Measurements from ENCODE around the gene TAGLN2.

TAGLN2 gene

DNA sequence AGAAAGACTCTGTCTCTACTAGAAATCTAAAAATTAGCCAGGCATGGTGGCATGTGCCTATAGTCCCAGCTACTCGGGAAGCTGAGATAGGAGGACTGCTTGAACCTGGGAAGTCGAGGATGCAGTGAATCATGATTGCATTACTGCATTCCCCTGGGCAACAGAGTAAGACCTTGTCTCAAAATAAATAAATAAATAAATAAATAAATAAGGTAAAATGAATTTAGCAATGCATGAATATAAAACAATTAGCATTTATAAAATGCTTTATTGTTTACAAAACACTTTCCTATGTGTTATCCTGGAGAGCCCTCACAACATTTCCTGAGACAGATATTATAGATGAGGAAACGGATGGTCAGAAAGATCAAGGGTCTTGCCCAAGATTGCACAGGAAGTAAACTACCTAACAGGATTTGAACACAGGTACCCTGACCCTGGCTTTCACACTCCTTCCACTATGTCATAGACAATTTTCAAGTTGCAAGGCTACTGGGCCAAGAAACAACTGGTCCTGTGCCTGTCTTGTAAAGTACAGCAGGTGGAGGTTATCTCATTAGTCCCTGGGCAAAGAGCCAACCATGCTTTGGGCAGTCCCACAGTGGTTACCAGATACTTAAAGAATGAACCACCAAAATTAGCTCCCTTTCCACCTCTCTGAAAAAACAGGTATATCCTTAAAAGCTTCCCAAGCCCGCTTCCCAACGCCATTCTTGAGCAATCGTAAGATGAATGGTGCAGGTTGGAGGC is 47.4 kb downstream of the TAGLN2 start:
- DNase-seq (ENCODE audit: low read depth in 1 of 2, low spot score in 1 of 2) = no peak

DNA sequence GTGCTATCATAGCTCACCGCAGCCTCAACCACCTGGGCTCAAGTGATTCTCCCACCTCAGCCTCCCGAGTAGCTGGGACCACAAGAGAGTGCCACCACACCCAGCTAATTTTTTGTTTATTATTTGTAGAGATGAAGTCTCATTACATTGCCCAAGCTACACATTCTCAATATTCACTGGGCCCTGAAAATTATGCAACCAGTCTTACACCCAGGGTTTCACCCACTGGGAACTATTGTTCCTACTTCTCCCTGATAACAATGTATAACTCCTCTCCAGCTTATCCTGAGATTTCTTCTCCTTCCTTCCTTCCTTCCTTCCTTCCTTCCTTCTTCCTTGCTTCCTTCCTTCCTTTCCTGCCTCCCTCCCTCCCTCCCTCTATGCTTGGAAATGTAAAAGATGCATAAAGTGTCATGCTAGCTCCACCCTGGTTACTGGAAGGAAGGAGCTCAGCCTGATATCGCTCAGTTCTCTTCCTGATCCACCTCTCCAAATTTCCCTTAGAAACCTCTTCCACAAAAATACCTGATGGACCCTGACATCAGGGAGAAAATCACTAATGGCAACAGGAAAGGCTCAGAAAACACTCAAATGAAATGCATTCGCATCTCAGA is 51.7 kb downstream of the TAGLN2 start:
- DNase-seq (ENCODE audit: low read depth in 1 of 2, low spot score in 1 of 2) = no peak

DNA sequence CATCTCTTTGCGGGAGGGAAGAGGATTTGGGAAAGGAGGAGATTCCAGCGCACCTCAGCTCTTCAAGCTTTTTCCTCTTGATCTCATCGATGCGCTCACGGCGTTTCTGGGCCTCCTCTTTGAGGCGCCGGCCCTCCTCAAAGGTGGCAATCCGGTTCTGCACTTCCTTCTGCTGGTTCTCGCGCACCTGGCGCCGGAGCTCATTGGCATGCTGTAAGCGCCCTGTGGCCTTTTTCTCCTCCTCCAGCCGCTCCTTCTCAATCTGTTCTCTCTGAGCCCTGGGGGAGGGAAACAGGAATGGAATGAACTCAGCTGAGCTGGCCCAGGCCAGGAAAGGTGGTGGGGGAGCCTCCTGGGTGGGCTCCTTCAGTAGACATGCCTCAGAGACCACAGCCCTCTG is 52.4 kb downstream of the TAGLN2 start:
- DNase-seq (ENCODE audit: low read depth in 1 of 2, low spot score in 1 of 2) = no peak

DNA sequence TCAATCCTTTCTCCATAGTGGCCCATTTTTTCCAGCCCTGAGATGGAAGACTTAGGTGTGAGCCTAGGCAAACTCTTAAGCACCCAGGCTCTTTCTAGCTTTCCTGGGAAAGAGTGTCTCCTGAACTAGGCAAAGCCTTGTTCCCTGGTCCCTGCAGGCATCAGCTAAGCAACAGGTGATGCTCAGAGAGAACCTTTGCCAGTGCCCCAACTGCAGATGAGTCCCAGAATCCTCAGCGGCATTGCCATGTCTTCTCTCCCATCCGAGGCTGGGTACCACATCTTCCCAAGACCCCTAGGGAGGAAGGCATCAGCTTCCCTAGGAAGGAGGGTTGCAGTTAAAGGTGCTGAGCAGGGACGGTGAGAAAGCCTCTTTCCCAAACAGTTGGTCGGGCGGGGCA is 54.6 kb downstream of the TAGLN2 start:
- no peak for DNase-seq (ENCODE audit: low read depth in 1 of 2, low spot score in 1 of 2)

DNA sequence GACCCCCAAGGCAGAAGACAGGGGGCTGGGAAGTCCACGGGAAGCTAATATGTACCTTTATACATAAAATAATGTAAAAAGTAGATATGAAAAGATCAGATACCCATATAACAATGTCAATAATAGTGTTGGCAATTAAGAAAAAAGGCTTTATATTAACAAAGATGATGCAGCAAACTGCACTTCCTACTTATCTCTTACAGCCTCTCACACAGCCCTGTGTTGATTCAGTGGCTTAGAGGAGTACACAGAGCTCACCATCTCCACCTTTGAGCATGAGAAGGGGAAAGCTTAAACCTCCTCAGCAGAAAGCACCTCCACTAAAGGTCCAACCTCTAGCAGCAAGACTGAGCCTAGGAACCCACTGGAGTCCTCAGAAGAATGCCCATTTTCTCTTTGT is 55.7 kb downstream of the TAGLN2 start:
- DNase-seq (ENCODE audit: low read depth in 1 of 2, low spot score in 1 of 2) = no peak

DNA sequence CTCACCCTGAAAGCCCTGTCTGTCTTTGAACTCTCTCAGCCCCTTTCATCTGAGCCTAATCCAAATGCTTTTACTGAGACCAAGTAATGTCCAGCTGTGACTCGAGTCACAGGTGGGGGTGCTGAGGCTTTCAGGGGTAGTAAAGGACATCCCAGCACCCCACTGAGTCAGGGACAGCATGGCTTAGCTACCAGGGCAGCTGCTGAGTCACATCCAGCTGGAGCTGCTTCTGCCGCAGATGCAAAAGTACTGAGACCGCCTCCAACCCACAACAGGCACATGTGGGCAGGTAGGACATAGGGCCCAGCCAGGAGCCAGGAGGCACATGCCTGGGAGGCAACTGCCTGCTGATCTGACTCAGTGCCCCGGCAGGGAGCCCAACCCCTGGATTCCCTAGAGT is 56.1 kb downstream of the TAGLN2 start:
- DNase-seq (ENCODE audit: low read depth in 1 of 2, low spot score in 1 of 2) = no peak

DNA sequence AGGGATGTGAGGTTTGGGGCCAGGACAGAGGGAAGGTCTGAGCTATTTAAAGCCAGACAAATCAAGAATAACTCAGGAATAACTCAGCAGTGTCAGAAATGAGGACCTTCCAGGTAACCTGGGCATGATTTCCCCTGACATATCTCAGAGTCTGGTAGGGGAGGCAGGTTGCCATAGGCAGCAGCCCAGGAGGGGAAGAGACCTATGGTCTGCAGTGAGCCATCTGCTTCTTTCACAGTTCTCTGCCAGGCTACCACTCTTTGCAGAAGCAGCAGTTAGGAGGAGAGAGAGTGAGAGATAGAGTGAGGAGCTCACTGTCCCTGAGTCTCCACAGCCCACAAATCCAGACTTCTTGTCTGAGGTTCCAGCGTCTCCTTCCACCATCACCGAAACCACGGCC is 56.5 kb downstream of the TAGLN2 start:
- DNase-seq (ENCODE audit: low read depth in 1 of 2, low spot score in 1 of 2) = no peak

Measured in activated CD4-positive, alpha-beta T cell treated with anti-CD3 and anti-CD28 coated beads, Interleukin-2, amount 50 U/mL, for 24 hours (primary cell).